Upper lobe of right lung (tissue), 1 donor: Measurements from ENCODE around the gene SPRN. TPM values are rescaled to one million over a fixed set of nuclear protein-coding genes. Genes with fewer than 3 reads are reported as not detected.

Experiments
- ATAC-seq: fragments of 200-7000 bp; cut with Tn5 transposase; one replicate; pipeline ENCODE4 v1.9.1; 2020; ENCODE audit warnings: mild to moderate bottlenecking, moderate library complexity
- DNase-seq: peaks from one replicate; pipeline ENCODE4 v3.0.0-alpha.2; 2020
- H3K27ac ChIP-seq: fragments of 200-600 bp; one replicate; pipeline ENCODE4 v1.8.0; 2022
- H3K27me3 ChIP-seq: fragments of 200-600 bp; one replicate; pipeline ENCODE4 v1.8.0; 2022; ENCODE audit warnings: mild to moderate bottlenecking
- H3K36me3 ChIP-seq: fragments of 200-600 bp; one replicate; pipeline ENCODE4 v1.8.0; 2022
- H3K4me1 ChIP-seq: fragments of 200-600 bp; one replicate; pipeline ENCODE4 v1.8.0; 2022
- H3K4me3 ChIP-seq: fragments of 200-600 bp; one replicate; pipeline ENCODE4 v1.8.0; 2022; ENCODE audit warnings: mild to moderate bottlenecking
- H3K9me3 ChIP-seq: fragments of 200-600 bp; one replicate; pipeline ENCODE4 v1.8.0; 2022
- intact Hi-C: fragments of 100-400 bp; cut with DNase I; formaldehyde crosslinking; loops from one replicate; pipeline ENCODE4 v1.11.0; 2022
- total RNA-seq: library from RNA; stranded (reverse); fragmentation: NEBNext Ultra II Directional; extraction: Animal tissue kit (Norgen Biotek cat#: 25700); gene quantifications from one replicate; pipeline ENCODE4 v1.2.1, GENCODE V29; 2021
- TF ChIP-seq, protein P1 (sequence below): fragments of 200-600 bp; IDR thresholded peaks from one replicate; pipeline ENCODE4 v1.8.0; 2022; ENCODE audit warnings: antibody characterized with exemption
- donor health status: DM: no; HTN: yes; CAD: no; lungs with severe emphysema.

Gene SPRN
- total RNA-seq, 1 donor from 2014 or later = not detected

DNA sequence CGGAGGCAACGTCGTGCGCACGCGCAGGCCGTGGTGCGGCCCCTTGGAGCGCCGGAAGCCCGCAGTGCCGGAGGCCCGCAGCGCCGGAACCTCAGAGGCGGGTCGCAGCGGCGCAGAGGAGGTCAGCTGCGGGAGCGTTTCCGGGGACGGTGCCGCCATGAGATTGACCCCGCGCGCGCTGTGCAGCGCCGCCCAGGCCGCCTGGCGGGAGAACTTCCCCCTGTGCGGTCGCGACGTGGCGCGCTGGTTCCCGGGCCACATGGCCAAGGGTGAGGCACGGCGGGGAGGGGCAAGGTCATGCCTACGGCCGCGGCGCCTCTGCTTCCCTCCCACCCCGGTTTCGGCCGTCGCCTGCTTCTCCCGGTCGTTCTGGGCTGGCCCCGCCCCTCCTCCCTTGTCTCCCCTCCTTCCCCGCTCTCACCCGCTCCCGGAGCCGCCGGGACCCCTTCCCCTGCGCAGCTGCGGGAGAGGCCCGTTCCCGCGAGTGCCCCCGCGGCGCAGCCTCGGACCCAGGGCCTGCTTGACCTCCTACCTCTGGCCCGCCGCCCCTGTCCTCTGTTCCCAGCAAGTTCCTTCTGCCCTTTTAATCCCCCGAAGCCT, 30.3 kb downstream of the SPRN start, which contains the start of gene MTG1:
MTG1 (plus strand) TSS at position 94 of the 600 bp plus-strand sequence; CDS start at position 158, 64 bp downstream.
- peaks cover 33% of the 10 kb centered on the region for H3K36me3 ChIP-seq
- H3K27ac ChIP-seq = peak within 1 kb of the TSS; percentile 84
- H3K4me3 ChIP-seq = peak within 1 kb of the TSS; percentile 91
- DNase-seq = peak; percentile 98
- no peaks in the 10 kb centered on the region for H3K27me3 ChIP-seq
- peaks cover 8% of the 10 kb centered on the region for H3K4me1 ChIP-seq
- peak; percentile 96 for ATAC-seq
- H3K9me3 ChIP-seq = no peaks in the 10 kb centered on the region
- intact Hi-C loops = no loop called here
- TF ChIP-seq, protein P1, sequence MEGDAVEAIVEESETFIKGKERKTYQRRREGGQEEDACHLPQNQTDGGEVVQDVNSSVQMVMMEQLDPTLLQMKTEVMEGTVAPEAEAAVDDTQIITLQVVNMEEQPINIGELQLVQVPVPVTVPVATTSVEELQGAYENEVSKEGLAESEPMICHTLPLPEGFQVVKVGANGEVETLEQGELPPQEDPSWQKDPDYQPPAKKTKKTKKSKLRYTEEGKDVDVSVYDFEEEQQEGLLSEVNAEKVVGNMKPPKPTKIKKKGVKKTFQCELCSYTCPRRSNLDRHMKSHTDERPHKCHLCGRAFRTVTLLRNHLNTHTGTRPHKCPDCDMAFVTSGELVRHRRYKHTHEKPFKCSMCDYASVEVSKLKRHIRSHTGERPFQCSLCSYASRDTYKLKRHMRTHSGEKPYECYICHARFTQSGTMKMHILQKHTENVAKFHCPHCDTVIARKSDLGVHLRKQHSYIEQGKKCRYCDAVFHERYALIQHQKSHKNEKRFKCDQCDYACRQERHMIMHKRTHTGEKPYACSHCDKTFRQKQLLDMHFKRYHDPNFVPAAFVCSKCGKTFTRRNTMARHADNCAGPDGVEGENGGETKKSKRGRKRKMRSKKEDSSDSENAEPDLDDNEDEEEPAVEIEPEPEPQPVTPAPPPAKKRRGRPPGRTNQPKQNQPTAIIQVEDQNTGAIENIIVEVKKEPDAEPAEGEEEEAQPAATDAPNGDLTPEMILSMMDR = peak; percentile 13

DNA sequence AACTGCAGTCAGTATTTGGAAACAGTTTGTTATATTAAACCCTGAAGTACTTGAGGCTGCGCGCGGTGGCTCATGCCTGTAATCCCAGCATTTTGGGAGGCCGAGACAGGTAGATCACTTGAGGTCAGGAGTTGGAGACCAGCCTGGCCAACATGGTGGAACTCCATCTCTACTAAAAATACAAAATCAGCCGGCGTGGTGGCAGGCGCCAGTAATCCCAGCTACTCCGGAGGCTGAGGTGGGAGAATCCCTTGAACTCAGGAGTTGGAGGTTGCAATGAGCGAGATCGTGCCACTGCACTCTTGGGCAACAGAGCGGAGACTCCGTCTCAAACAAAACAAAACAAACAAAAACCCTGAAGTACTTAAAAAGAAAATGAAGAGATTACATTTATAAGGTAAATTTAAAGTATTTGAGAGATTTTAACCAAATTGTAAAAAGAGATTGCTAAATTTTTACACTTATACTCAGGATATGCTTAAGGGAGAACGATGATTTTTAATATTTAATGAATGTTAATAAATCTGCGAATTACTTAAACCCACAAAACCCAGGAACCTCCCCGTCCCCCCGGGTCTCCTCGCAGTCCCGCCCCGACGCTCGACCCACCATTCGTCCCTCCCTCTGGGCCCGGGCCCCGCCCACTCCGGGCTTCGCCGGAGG, 30.9 kb downstream of the SPRN start:
- Histone ChIP-seq H3K27me3 (no peaks in the 10 kb centered on the region), H3K4me1 (peaks cover 8% of the 10 kb centered on the region), H3K9me3 (no peaks in the 10 kb centered on the region), H3K4me3 (peak overlapping the region; percentile 91), H3K27ac (peak overlapping the region; percentile 84), H3K36me3 (peaks cover 27% of the 10 kb centered on the region)
- intact Hi-C loops = no loop called here
- peak; percentile 52 for DNase-seq
- TF ChIP-seq, protein P1 = no peak
- ATAC-seq = no peak

DNA sequence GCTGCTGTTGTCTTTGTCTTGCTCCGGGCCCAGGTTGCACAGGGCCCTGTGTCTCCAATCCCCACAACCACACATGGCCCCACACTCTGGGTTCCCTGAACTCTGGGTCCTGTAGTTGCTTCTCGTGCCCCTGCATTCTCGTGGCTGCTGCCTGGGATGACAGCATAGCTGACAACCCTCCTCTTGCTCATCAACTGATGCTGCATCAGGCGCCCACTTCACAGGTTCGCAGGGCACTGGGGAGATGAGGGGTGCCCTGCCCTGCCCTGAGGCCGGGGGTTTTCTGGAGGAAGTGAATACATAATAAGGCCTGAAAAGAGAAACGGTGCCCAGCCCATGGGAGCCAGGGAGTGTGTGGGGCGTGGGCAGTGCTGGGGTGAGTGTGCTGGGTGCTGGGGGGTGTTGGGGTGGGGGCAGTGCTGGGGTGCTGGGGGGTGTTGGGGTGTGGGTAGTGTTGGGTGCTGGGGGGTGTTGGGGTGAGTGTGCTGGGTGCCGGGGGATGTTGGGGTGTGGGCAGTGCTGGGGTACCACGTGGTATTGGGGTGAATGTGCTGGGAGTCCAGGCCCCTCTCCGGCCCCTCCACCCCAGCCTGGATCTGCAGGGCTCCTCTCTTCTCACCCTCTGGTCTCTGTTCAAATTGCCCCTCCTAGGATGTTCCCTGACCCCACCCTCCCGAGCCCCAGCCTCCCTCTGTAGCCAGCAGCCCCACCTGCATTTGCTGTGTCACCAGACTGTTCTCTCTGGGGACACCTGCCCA, 32.5 kb downstream of the SPRN start:
- DNase-seq (peak; percentile 48), ATAC-seq (no peak)
- peaks cover 8% of the 10 kb centered on the region for H3K4me1 ChIP-seq
- H3K27ac ChIP-seq = no peak overlapping the region
- H3K36me3 ChIP-seq = peaks cover 12% of the 10 kb centered on the region
- TF ChIP-seq, protein P1 = no peak
- intact Hi-C loops = no loop called here
- no peak overlapping the region for H3K4me3 ChIP-seq
- no peaks in the 10 kb centered on the region for H3K27me3 ChIP-seq
- no peaks in the 10 kb centered on the region for H3K9me3 ChIP-seq

DNA sequence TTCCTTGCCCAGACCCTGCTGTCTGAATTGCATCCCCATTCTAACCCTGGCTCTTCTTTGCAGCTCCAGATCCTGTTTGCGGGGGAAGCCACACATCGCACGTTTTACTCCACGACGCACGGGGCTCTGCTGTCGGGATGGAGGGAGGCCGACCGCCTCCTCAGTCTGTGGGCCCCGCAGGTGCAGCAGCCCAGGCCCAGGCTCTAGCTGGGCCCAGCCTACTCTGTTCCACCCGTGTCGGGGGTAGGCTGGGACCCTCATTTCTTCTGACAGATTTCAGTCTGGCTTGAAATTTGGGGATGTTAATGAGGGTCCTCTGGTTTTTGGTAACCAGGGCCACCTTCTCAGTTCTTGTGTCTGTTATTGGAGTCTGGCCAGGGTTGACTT, 33.2 kb downstream of the SPRN start:
- peak; percentile 47 for DNase-seq
- Histone ChIP-seq H3K36me3 (peaks cover 7% of the 10 kb centered on the region), H3K27ac (no peak overlapping the region), H3K27me3 (no peaks in the 10 kb centered on the region), H3K4me3 (no peak overlapping the region), H3K4me1 (peaks cover 8% of the 10 kb centered on the region), H3K9me3 (no peaks in the 10 kb centered on the region)
- intact Hi-C loops = no loop called here
- TF ChIP-seq, protein P1 = no peak
- no peak for ATAC-seq

DNA sequence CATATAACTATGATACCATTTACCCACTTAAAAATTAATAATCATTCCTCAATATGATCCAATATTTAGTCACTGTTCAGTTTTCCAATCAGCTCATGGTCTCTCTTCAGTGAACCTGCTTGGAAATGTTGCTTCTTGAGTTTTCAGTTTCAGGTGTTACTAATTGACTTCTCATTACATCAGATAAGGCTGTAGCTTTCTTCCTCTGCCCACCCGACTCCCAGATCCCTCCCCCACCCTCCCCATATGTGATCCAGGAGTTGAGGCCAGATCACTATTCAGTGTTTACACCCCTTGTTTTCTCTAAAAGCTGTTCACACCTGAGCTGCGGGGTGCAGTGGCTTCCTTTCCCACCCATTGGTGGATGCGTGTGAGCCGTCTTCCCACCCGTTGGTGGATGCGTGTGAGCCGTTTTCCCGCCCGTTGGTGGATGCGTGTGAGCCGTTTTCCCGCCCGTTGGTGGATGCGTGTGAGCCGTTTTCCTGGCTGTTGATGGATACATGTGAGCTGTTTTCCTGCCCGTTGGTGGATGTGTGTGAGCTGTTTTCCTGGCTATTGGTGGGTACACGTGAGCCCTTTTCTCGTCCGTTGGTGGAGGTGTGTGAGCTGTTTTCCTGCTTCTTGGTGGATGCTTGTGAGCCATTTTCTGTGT, 33.7 kb downstream of the SPRN start:
- no peaks in the 10 kb centered on the region for H3K27me3 ChIP-seq
- no peak for ATAC-seq
- H3K36me3 ChIP-seq = peaks cover 2% of the 10 kb centered on the region
- peaks cover 8% of the 10 kb centered on the region for H3K4me1 ChIP-seq
- TF ChIP-seq, protein P1 = no peak
- DNase-seq = peak; percentile 36
- H3K9me3 ChIP-seq = no peaks in the 10 kb centered on the region
- H3K4me3 ChIP-seq = no peak overlapping the region
- no peak overlapping the region for H3K27ac ChIP-seq
- intact Hi-C loops = no loop called here
